ENCODE results near the gene OSBPL3. TPM values are rescaled to one million over a fixed set of nuclear protein-coding genes. Genes with fewer than 3 reads are reported as not detected.

Gene OSBPL3
- total RNA-seq, 1 donor from 2014 or later, result 37.5 TPM

- H3K4me1 Mint-ChIP-seq (ENCODE audit: low read depth, unreplicated experiment), result peaks cover 2% of the 10 kb centered on the region
- peaks cover 2% of the 10 kb centered on the region for H3K27me3 Mint-ChIP-seq (ENCODE audit: unreplicated experiment)
- TF ChIP-seq CTCF (IDR thresholded peaks at IDR 0.05; ENCODE audit: partially characterized antibody, unreplicated experiment), result no peak
- no peak overlapping the region for H3K27ac Mint-ChIP-seq (ENCODE audit: unreplicated experiment)
- no peak for DNase-seq
- no peak overlapping the region for H3K4me3 Mint-ChIP-seq (ENCODE audit: unreplicated experiment)
- H3K9me3 Mint-ChIP-seq (ENCODE audit: unreplicated experiment), result peaks cover 2% of the 10 kb centered on the region
- H3K36me3 Mint-ChIP-seq (ENCODE audit: unreplicated experiment), result no peaks in the 10 kb centered on the region
Measured at GRCh38 chr7:24903559-24903958, 76.4 kb downstream of the OSBPL3 start.

- Mint-ChIP-seq H3K27me3 (ENCODE audit: unreplicated experiment) (peaks cover 2% of the 10 kb centered on the region), H3K4me1 (ENCODE audit: low read depth, unreplicated experiment) (peaks cover 2% of the 10 kb centered on the region)
Measured at GRCh38 chr7:24902931-24903330, 77.0 kb downstream of the OSBPL3 start.

GRCh38 chr7:24902276-24902675 is 77.7 kb downstream of the OSBPL3 start:
- H3K27ac Mint-ChIP-seq (ENCODE audit: unreplicated experiment), result no peak overlapping the region
- DNase-seq, result no peak
- TF ChIP-seq CTCF (IDR thresholded peaks at IDR 0.05; ENCODE audit: partially characterized antibody, unreplicated experiment), result no peak
- peaks cover 2% of the 10 kb centered on the region for H3K4me1 Mint-ChIP-seq (ENCODE audit: low read depth, unreplicated experiment)
- H3K9me3 Mint-ChIP-seq (ENCODE audit: unreplicated experiment), result peaks cover 2% of the 10 kb centered on the region
- peaks cover 2% of the 10 kb centered on the region for H3K27me3 Mint-ChIP-seq (ENCODE audit: unreplicated experiment)
- H3K36me3 Mint-ChIP-seq (ENCODE audit: unreplicated experiment), result no peaks in the 10 kb centered on the region
- H3K4me3 Mint-ChIP-seq (ENCODE audit: unreplicated experiment), result no peak overlapping the region

More at GRCh38 chr7:24902931-24903330, 77.0 kb downstream of the OSBPL3 start:
- Mint-ChIP-seq H3K9me3 (ENCODE audit: unreplicated experiment) (peaks cover 2% of the 10 kb centered on the region), H3K27ac (ENCODE audit: unreplicated experiment) (no peak overlapping the region), H3K36me3 (ENCODE audit: unreplicated experiment) (no peaks in the 10 kb centered on the region), H3K4me3 (ENCODE audit: unreplicated experiment) (no peak overlapping the region)
- no peak for DNase-seq
- TF ChIP-seq CTCF (IDR thresholded peaks at IDR 0.05; ENCODE audit: partially characterized antibody, unreplicated experiment), result no peak

GRCh38 chr7:24899905-24900304 is 80.1 kb downstream of the OSBPL3 start:
- Mint-ChIP-seq H3K27ac (ENCODE audit: unreplicated experiment) (no peak overlapping the region), H3K27me3 (ENCODE audit: unreplicated experiment) (peaks cover 2% of the 10 kb centered on the region), H3K36me3 (ENCODE audit: unreplicated experiment) (no peaks in the 10 kb centered on the region), H3K4me3 (ENCODE audit: unreplicated experiment) (no peak overlapping the region), H3K9me3 (ENCODE audit: unreplicated experiment) (peaks cover 2% of the 10 kb centered on the region), H3K4me1 (ENCODE audit: low read depth, unreplicated experiment) (peaks cover 4% of the 10 kb centered on the region)
- no peak for TF ChIP-seq CTCF (IDR thresholded peaks at IDR 0.05; ENCODE audit: partially characterized antibody, unreplicated experiment)
- DNase-seq, result no peak

GRCh38 chr7:24899161-24899560 is 80.8 kb downstream of the OSBPL3 start:
- Mint-ChIP-seq H3K27ac (ENCODE audit: unreplicated experiment) (no peak overlapping the region), H3K27me3 (ENCODE audit: unreplicated experiment) (peaks cover 2% of the 10 kb centered on the region), H3K4me1 (ENCODE audit: low read depth, unreplicated experiment) (peaks cover 4% of the 10 kb centered on the region), H3K9me3 (ENCODE audit: unreplicated experiment) (peaks cover 2% of the 10 kb centered on the region), H3K36me3 (ENCODE audit: unreplicated experiment) (no peaks in the 10 kb centered on the region), H3K4me3 (ENCODE audit: unreplicated experiment) (no peak overlapping the region)
- DNase-seq, result no peak
- TF ChIP-seq CTCF (IDR thresholded peaks at IDR 0.05; ENCODE audit: partially characterized antibody, unreplicated experiment), result no peak
